ENCODE results near the gene UST. TPM values are rescaled to one million over a fixed set of nuclear protein-coding genes. Genes with fewer than 3 reads are reported as not detected.
A peak's percentile ranks its signal among the peaks of the same experiment; 100 is the strongest.

Gene UST
- total and polyA plus RNA-seq, 2 donors (not counting 1 experiment from before 2014, with no cell fraction given) = 7.3 to 16.9 TPM

- Histone ChIP-seq H4K20me1 (ENCODE audit: control insufficient read depth, insufficient read depth, low read length, poor library complexity, severe bottlenecking) (no peaks in the 10 kb centered on the region), H3K27ac (ENCODE audit: low read length in 2 of 2) (no peak overlapping the region), H3K9me3 (ENCODE audit: control extremely low read depth in 1 of 3, control insufficient read depth in 2 of 3, insufficient read depth in 1 of 3, low read length in 2 of 3) (peaks cover 0 to 2% (median 0%) of the 10 kb centered on the region in 3 donors), H3K4me1 (ENCODE audit: control insufficient read depth in 2 of 2, insufficient read depth in 2 of 2, low read length in 2 of 2) (peaks cover 45 to 48% of the 10 kb centered on the region in 2 donors), H3K36me3 (replicated peaks in 1 of 2; ENCODE audit: control extremely low read depth in 1 of 2, control insufficient read depth in 1 of 2, extremely low read depth in 1 of 2, insufficient read depth in 2 of 2, low read length in 1 of 2) (no peaks in the 10 kb centered on the region), H3K9ac (ENCODE audit: low read length) (no peak overlapping the region), H3K4me2 (replicated peaks; ENCODE audit: low read depth, low read length, poor library complexity, severe bottlenecking) (no peak overlapping the region), H3K4me3 (ENCODE audit: control extremely low read depth in 1 of 5, extremely low read depth in 1 of 5, insufficient read depth in 1 of 5, low read depth in 2 of 5, low read length in 4 of 5) (no peak overlapping the region), H3K79me2 (ENCODE audit: control insufficient read depth, insufficient read depth, low read length) (peaks cover 79% of the 10 kb centered on the region), H3K27me3 (replicated peaks in 1 of 4; ENCODE audit: control extremely low read depth in 1 of 4, control insufficient read depth in 3 of 4, insufficient read depth in 4 of 4, low read length in 3 of 4) (no peaks in the 10 kb centered on the region), H2AFZ (ENCODE audit: insufficient read depth, low read depth, low read length, poor library complexity, severe bottlenecking) (no peak overlapping the region)
- CTCF ChIA-PET = no interaction called here
- TF ChIP-seq EZH2 (IDR thresholded peaks at IDR 0.05; ENCODE audit: borderline replicate concordance, insufficient read depth, low read depth, low read length, poor library complexity, severe bottlenecking) (no peak), CTCF (IDR thresholded peaks at IDR 0.05) (no peak)
- Mint-ChIP-seq H3K27ac (peak overlapping the region; percentile 27), H3K9me3 (ENCODE audit: insufficient read depth) (no peaks in the 10 kb centered on the region), H3K4me1 (peaks cover 67% of the 10 kb centered on the region), H3K27me3 (no peaks in the 10 kb centered on the region), H3K4me3 (peak overlapping the region; percentile 2)
- no peak for ATAC-seq (ENCODE audit: low read depth)
- DNase-seq = no peak
- intact Hi-C loops (cut with micrococcal nuclease) = loop anchor here (5.0 kb wide), 3 partner anchors 42 to 292 kb away; partner anchors contain the start of gene UST
- POLR2A ChIA-PET = no interaction called here
- 100% methylated on average over 5 of the region's 7 CpGs for WGBS (ENCODE audit: insufficient coverage)
Measured at GRCh38 chr6:148869585-148869984, 122.8 kb downstream of the UST start.

- TF ChIP-seq EZH2 (IDR thresholded peaks at IDR 0.05; ENCODE audit: borderline replicate concordance, insufficient read depth, low read depth, low read length, poor library complexity, severe bottlenecking) (no peak), CTCF (IDR thresholded peaks at IDR 0.05) (no peak)
- Mint-ChIP-seq H3K9me3 (ENCODE audit: insufficient read depth) (no peaks in the 10 kb centered on the region), H3K4me1 (peaks cover 45% of the 10 kb centered on the region), H3K27me3 (no peaks in the 10 kb centered on the region), H3K4me3 (no peak overlapping the region), H3K27ac (no peak overlapping the region)
- H3K4me1 ChIP-seq (ENCODE audit: control insufficient read depth in 2 of 2, insufficient read depth in 2 of 2, low read length in 2 of 2) = peaks cover 19 to 21% of the 10 kb centered on the region in 2 donors
- POLR2A ChIA-PET = interaction anchor here (0.7 kb wide), 1 partner anchor 49 kb away, joined by 5 read pairs; no protein-coding TSS in a partner anchor
- H3K36me3 ChIP-seq (replicated peaks in 1 of 2; ENCODE audit: control extremely low read depth in 1 of 2, control insufficient read depth in 1 of 2, extremely low read depth in 1 of 2, insufficient read depth in 2 of 2, low read length in 1 of 2) = no peaks in the 10 kb centered on the region
- no peak overlapping the region for H2AFZ ChIP-seq (ENCODE audit: insufficient read depth, low read depth, low read length, poor library complexity, severe bottlenecking)
- peaks cover 23% of the 10 kb centered on the region for H4K20me1 ChIP-seq (ENCODE audit: control insufficient read depth, insufficient read depth, low read length, poor library complexity, severe bottlenecking)
- intact Hi-C loops (cut with micrococcal nuclease) = loop anchor here (10.0 kb wide), 1 partner anchor 72 kb away; no protein-coding TSS in a partner anchor
- WGBS (ENCODE audit: insufficient coverage) = 95% methylated on average over 4 of the region's 4 CpGs
- CTCF ChIA-PET = interaction anchor here (1.0 kb wide), 1 partner anchor 29 kb away, joined by 4 read pairs; no protein-coding TSS in a partner anchor
- no peak overlapping the region for H3K4me3 ChIP-seq (ENCODE audit: control extremely low read depth in 1 of 5, extremely low read depth in 1 of 5, insufficient read depth in 1 of 5, low read depth in 2 of 5, low read length in 4 of 5)
- H3K4me2 ChIP-seq (replicated peaks; ENCODE audit: low read depth, low read length, poor library complexity, severe bottlenecking) = no peak overlapping the region
- H3K79me2 ChIP-seq (ENCODE audit: control insufficient read depth, insufficient read depth, low read length) = peaks cover 83% of the 10 kb centered on the region
- H3K27ac ChIP-seq (ENCODE audit: low read length in 2 of 2) = no peak overlapping the region
- H3K27me3 ChIP-seq (replicated peaks in 1 of 4; ENCODE audit: control extremely low read depth in 1 of 4, control insufficient read depth in 3 of 4, insufficient read depth in 4 of 4, low read length in 3 of 4) = no peaks in the 10 kb centered on the region
- ATAC-seq (ENCODE audit: low read depth) = no peak
- no peak overlapping the region for H3K9ac ChIP-seq (ENCODE audit: low read length)
- no peak for DNase-seq
- H3K9me3 ChIP-seq (ENCODE audit: control extremely low read depth in 1 of 3, control insufficient read depth in 2 of 3, insufficient read depth in 1 of 3, low read length in 2 of 3) = no peaks in the 10 kb centered on the region
Measured at GRCh38 chr6:148873154-148873553, 126.3 kb downstream of the UST start.
